Omental fat pad (tissue), 4 donors: Measurements from ENCODE around the gene MAFF. TPM values are rescaled to one million over a fixed set of nuclear protein-coding genes. Genes with fewer than 3 reads are reported as not detected.
A peak's percentile ranks its signal among the peaks of the same experiment; 100 is the strongest.

Experiments
- ATAC-seq: fragments of 150-250 bp; one replicate; pipeline ENCODE4 v1.9.1; 2016; ENCODE audit warnings: mild to moderate bottlenecking, moderate library complexity; ENCODE audit not compliant: low FRiP score
- DNase-seq: peaks from one replicate; pipeline ENCODE4 v3.0.0-alpha.2; 2019; ENCODE audit warnings: low spot score
- CTCF ChIP-seq, 3 donors: fragments of 450-650 bp; IDR thresholded peaks; one replicate each; pipeline ENCODE4 v1.5.1; 2016 to 2017; ENCODE audit warnings: antibody characterized with exemption in 3 of 3, mild to moderate bottlenecking in 3 of 3, moderate library complexity in 2 of 3
- total RNA-seq, 4 donors: library from RNA; depleted of rRNA; stranded (reverse); fragments of >200 nt; gene quantifications; one replicate each; pipeline ENCODE4 v1.1.0, GENCODE V29; 2016

The MAFF gene
- total RNA-seq, 4 donors from 2014 or later, result 73.9 to 334 (median 202) TPM

GRCh38 chr22:38189104-38189503 is 12.7 kb upstream of the MAFF start:
- DNase-seq, result no peak
- no peak for ATAC-seq
- TF ChIP-seq CTCF (IDR thresholded peaks at IDR 0.05), result no peak

- no peak for ATAC-seq
These were observed 11.2 kb upstream of the MAFF start for GRCh38 chr22:38190581-38190980.

GRCh38 chr22:38191055-38191454 is 10.7 kb upstream of the MAFF start:
- DNase-seq, result no peak
- TF ChIP-seq CTCF (IDR thresholded peaks at IDR 0.05), result no peak
- ATAC-seq, result no peak

More at GRCh38 chr22:38190581-38190980, 11.2 kb upstream of the MAFF start:
- DNase-seq, result no peak
- no peak for TF ChIP-seq CTCF (IDR thresholded peaks at IDR 0.05)

- no peak for TF ChIP-seq CTCF (IDR thresholded peaks at IDR 0.05)
- no peak for DNase-seq
- ATAC-seq, result no peak
These were observed 9.9 kb upstream of the MAFF start for GRCh38 chr22:38191731-38192474.

- DNase-seq, result no peak
- no peak for ATAC-seq
These were observed 9.3 kb upstream of the MAFF start for GRCh38 chr22:38192475-38192863.

GRCh38 chr22:38193580-38193979 is 8.2 kb upstream of the MAFF start:
- TF ChIP-seq CTCF (IDR thresholded peaks at IDR 0.05), result no peak
- peak; percentile 38 for ATAC-seq
- DNase-seq, result no peak

More at GRCh38 chr22:38192475-38192863, 9.3 kb upstream of the MAFF start:
- TF ChIP-seq CTCF (IDR thresholded peaks at IDR 0.05), result no peak

GRCh38 chr22:38196791-38197419 is 4.9 kb upstream of the MAFF start:
- DNase-seq (no peak), ATAC-seq (no peak)
- no peak for TF ChIP-seq CTCF (IDR thresholded peaks at IDR 0.05)
